ENCODE data around the gene HOXD10.

The HOXD10 gene

DNA sequence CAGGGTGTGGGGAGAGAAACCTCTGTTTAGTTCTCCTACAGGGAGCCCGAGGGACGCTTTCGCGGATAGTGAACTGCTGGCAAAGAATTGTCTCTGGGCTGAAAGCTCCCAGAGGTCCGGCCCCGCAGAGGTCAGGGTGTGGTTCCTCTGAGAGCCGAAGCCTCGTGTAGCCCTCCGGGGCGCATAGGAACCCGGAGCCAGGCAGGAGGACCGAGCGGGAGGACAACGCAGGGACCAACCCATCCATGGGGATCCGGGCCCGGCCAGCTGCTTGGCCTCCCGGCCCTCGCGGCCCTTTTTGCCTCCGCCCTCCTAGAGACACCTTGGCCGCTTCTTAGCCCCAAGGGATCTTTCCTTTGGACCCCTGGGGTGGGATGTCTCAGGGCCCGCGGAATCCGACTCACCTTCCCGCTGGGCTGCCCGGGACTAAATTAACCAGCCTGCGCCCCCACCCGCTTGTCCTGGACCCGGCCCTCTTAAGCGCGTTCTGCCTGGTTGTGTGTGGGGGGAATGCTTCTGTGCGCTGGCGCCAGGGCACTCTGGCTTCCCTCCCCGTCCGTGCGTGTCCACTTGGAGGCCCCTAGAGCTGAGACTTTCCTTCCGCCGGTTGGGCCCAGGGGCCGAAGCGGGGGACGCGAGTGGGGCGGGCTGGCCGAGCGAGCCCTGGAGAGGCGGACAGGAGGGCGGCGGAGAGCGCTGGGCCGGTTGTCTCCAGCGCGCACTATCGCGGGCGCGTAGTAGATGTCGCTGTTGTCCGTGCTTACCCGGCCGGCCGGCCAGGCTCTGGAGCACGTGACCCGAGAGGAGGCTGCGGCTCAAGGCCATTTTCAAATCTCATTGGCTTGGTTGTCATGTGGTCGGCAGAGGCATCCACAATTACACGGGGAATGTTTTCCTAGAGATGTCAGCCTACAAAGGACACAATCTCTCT lies at the start of gene HOXD10:
Gene HOXD10 (plus strand): TSS at position 896 of the 931 bp plus-strand sequence. CDS start 56 bp downstream, outside the sequence.
- DNase-seq, result peak; percentile 27 to 32
- TF ChIP-seq GATA1 (IDR thresholded peaks at IDR 0.05; ENCODE audit: low read depth, low read length), result no peak
- TF ChIP-seq POLR2A (IDR thresholded peaks at IDR 0.05; ENCODE audit: low read length), result no peak

DNA sequence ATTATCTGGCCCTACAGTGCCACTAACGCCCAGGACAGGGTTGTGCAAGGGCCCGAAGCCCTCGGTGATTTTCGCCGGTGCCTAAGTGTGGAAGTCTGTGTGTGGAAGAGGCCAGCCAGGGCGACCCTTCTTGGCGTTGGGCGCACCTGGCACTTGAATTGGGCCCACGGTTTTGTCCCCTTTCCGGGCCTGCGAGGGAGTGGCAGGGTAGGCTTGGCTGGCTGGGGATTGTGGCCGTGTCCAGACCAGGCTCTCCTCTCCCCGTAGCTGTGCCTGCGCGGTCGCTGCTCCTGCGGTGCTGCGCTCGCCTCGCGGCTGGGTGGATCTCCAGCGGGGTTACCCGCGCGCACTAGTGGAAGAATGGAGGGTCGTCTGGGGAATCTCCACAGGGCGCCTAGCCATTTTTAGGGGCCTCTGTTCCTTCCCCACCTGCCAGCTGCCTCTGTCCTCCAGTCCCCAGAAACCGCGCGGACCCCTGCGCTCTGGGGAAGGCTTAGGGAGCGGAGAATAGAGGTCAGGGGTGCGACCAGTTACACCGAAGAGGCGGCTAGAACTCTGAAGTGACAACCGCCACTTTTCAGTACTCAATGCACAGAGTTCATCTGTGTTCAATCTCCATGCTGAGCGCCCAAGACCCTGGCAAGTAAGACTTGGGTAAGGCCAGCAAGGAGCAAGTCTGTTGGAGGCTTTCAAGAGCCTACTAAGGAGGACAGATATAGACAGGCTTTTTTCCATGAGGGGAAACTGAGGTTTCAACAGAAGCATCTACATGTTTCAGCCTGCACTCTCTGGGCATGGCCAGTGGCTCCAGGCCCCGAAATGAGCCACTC lies 48.8 kb upstream of the HOXD10 start:
- TF ChIP-seq GATA1 (IDR thresholded peaks at IDR 0.05; ENCODE audit: low read depth, low read length) (no peak), POLR2A (IDR thresholded peaks at IDR 0.05; ENCODE audit: low read length) (no peak)

DNA sequence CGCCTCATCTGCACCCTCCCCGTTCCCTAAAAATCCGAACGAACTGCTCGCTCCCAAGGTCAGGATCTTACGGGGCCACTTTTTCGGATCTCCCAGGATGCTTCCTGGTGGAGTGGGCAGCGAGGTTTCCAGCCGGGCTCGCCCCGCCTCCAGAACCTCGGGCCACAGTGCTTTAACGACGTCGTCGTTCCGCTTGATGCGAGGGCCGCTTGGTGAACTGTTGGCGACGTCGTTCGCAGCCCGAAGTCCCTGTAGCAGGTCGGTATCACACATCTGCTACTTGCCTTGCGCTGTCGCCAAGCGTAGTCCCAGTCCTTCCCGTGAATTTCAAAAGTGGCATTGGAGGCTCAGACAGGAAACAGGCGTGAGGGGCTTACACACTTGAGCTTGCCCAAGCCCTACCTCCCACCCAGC lies 48.2 kb upstream of the HOXD10 start:
- TF ChIP-seq GATA1 (IDR thresholded peaks at IDR 0.05; ENCODE audit: low read depth, low read length) (no peak), POLR2A (IDR thresholded peaks at IDR 0.05; ENCODE audit: low read length) (no peak)
- DNase-seq, result peak in 1 of 2 experiments; percentile 14

More for the DNA sequence above, 48.8 kb upstream of the HOXD10 start:
- peak; percentile 37 to 46 for DNase-seq

DNA sequence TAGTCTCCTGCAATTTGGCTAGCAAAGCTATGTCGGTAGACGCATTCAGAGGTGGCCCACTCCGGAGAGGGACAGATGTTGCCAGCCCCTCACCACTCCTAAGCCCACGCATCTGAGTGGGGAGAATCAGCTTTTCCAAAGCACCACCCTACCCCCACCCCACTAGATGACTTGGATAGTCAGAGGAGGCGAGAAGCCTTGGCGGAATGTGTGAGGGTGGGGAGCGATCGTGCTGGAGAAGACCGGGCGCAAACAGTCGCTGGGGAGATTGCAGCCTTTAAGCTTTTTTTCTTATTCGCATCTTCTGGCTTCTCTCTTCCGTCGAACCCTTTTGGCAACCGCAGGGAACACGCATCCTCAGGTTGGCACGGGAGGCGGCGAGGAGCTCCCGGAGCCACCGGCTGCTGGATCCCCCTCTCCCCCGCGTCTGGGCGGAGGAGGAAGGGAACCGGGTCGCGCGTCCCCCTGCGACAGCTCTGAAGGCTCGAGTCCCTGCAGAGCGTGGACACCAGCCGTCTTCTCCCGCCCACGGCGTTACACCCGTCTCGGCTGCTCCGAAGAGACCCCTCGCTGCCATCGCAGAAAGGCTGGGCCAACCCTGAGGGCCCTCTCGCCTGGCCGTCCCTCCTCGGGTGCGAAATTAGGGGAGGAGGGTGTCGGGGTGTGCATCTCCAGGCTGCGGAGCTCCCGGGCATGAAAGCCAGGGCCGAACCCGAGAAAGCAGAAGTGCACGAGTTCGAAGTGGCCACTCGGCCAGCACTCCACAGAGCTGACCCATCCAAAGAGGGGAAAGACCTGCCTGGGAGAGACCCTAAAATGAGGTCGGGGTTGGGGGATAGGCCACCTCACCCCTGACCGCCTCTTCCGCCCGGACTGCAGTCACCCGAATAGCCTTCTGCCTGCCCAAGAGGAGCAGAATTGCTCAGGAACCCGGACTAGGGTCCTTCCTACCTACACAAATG lies 45.0 kb upstream of the HOXD10 start:
- TF ChIP-seq POLR2A (IDR thresholded peaks at IDR 0.05; ENCODE audit: low read length) (no peak), GATA1 (IDR thresholded peaks at IDR 0.05; ENCODE audit: low read depth, low read length) (no peak)
- DNase-seq, result no peak

DNA sequence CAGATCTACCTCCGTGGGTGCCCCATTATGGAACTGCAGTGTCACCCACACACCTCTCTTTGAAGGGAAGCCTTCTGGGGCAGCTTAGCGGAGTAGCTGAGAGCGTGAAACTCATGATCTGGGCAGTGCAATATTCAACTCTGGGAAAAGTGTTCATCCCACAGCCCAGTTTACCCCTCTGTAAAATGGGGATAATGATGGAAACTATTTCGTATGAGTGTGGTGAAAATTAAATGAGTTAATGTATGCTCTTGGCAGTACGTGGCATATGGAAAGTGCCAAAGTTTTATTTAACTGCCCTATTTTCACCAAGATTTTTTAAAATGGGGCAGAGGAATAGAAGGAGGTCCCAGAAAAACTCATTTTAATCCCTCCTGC lies 44.3 kb upstream of the HOXD10 start:
- DNase-seq, result no peak
- TF ChIP-seq GATA1 (IDR thresholded peaks at IDR 0.05; ENCODE audit: low read depth, low read length) (no peak), POLR2A (IDR thresholded peaks at IDR 0.05; ENCODE audit: low read length) (no peak)

DNA sequence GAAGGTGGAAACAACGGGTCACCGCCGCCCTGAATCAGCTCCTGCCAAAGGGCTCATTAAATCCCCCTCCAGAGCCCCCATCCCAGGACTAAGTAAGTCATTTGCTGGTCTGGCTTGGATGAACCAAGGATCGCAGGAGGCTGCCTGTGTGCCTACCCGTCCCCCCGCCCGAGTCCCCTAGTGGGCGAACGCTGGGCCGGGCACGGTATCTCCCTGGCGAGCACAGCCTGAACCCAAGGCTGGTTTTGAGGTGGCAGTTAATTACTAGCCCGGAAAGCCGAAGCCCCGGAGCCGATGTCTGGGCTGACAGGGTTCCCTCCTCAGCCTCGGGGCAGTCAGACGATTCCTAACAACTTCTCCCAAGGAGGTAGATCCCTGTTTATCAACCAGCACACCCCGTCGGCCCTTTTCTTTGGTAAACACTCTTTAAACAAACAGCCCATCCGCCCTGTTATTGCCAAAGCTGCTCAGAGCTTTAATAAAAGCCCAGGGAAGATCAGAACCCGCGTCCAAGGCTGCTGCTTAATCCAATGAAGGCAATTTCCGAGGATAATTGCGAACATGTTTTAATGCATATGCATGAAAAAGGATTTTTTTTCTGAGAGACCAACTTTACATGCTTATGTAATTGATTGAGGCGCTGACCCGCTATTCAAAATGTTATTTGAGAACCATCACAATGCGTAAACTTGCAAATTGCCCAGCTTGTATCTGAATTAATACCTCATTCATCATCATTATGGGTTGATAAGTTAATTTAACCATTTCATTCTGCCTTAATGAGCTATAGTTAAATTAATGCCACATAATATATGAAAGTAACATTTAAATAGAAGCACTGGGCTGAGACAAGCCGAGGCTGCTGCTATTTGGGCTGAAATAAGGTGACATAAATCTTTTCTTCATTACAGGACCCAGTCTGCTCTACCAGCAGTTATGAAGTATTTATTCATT lies 43.4 kb upstream of the HOXD10 start:
- no peak for TF ChIP-seq GATA1 (IDR thresholded peaks at IDR 0.05; ENCODE audit: low read depth, low read length)
- no peak for DNase-seq

DNA sequence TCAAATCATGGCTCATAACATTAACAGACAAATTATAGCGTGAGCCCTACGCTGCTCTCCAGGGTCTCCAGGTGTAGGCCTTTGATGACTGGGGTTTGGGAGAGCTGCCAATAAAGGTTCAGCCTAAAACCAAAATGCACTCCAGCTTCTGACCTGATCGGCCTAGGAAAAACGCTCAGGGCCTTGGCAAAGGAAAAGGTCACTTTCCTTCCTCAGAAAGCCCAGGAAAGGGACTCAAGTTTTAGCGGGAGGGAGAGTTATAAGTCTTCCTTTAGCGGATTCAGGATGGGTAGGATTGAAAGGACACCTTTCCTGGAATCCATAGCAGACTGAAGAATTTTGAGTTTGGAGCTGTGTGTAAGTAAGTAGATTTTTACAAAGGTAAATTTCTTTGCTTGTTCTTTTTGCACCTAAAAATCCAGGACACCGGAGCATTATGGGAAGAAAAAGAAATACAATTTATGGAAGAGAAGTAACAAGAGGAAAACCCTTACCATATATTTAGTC lies 41.6 kb upstream of the HOXD10 start:
- no peak for DNase-seq
- TF ChIP-seq GATA1 (IDR thresholded peaks at IDR 0.05; ENCODE audit: low read depth, low read length) (no peak), POLR2A (IDR thresholded peaks at IDR 0.05; ENCODE audit: low read length) (no peak)

DNA sequence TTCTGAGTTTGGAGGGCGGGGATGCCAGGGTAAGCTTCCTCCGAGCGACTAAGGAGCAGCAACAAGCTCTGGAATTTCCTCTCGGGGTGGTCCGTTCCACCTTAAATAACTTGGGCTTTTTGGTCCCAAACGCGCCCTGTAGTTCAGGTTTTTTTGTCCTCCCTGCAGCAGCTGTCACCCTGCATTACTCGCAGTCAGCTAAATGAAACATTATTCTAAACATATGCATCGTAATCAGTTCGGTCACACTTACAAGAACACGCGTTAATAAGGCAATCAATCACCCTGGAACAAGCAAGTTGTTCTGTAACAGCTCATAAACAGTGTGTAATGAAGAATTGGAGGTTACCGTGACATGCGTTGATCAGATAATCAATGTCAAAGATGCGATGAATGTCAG lies 41.1 kb upstream of the HOXD10 start:
- DNase-seq, result no peak
- TF ChIP-seq GATA1 (IDR thresholded peaks at IDR 0.05; ENCODE audit: low read depth, low read length) (no peak), POLR2A (IDR thresholded peaks at IDR 0.05; ENCODE audit: low read length) (no peak)

DNA sequence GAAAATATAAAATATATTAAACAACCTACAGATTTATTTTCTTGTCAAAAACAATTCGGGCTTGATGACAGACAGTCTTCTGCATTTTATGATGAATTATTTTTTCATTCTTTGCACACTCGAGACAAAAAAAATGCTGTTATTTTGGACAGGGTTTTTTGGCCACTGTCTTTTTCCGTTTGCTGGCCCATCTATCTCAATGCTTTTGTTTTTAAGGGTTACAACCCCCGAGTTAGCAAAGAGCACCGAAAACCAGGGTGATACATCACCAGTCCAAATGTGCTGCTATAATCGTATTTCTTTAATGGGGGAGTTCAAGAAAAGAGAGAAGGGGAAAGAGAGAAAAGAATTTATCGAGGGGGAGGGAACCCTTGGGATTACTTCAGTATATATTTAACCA lies 40.5 kb upstream of the HOXD10 start:
- TF ChIP-seq GATA1 (IDR thresholded peaks at IDR 0.05; ENCODE audit: low read depth, low read length) (no peak), POLR2A (IDR thresholded peaks at IDR 0.05; ENCODE audit: low read length) (no peak)
- DNase-seq, result no peak

DNA sequence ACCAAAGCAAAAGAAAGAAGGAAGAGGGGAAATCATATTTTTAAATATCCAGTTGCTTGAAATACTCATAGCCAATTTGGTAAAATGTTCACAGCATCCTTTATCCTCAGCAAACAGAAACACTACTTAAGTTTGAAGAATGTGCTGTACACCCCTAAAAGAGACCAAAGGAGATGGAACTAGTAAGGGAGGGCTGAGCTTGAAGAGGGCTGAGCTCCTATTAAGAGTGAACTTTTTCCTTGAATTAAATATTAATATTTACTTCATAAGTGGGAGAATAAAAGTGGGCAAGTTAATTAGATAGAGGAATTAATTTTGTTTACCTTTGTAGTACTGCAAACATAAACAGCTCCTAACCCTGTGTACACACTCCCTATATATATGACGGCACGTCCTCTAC lies 39.8 kb upstream of the HOXD10 start:
- no peak for DNase-seq
- TF ChIP-seq POLR2A (IDR thresholded peaks at IDR 0.05; ENCODE audit: low read length) (no peak), GATA1 (IDR thresholded peaks at IDR 0.05; ENCODE audit: low read depth, low read length) (no peak)

DNA sequence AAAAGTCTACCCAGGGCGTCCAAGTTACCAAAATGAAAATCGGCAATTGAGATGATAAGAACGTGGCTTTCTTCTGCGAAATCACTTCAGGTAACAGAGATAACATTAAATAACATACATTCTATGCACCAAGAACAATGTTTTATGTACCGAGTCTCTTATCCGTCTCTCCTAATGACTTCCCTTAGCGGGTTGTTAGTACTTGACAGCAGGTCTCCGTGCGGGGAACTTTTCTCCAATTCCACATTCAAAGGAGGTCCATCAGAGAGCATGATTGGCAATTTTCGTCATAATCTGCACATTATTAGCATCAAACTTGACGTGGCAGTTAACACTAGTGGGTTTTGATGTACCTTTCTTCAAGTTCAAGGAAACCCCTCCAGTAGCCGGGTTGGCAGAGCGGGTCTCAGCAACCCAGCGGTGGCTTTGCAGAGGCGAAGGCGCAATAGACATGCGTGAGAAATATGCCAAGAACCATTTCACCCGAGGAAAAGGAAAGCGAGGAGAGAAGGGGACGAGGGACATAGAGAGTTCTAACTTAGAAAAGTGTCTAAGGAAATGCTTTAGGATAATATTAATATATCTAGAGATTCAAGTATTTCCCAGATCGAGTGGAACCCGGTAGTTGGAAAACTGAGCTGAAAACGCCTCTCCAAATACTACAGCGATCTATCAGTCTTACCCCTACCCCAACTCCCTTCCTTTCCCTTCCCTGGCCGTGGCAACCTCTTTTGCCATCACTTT lies 37.9 kb upstream of the HOXD10 start:
- DNase-seq, result peak in 1 of 2 experiments; percentile 24
- TF ChIP-seq POLR2A (IDR thresholded peaks at IDR 0.05; ENCODE audit: low read length), result no peak
- no peak for TF ChIP-seq GATA1 (IDR thresholded peaks at IDR 0.05; ENCODE audit: low read depth, low read length)

All from erythroblast (primary cell).